OCI-LY7 (cell line): ENCODE data around the gene DYNC1I1.

Source experiments
- EZH2phosphoT487 ChIP-seq: fragments of 200-600 bp; sonication (generic); IDR thresholded peaks from 2 replicates; pipeline ENCODE4 v1.6.1; 2018; ENCODE audit warnings: low read depth, borderline replicate concordance, mild to moderate bottlenecking, mixed run types, antibody characterized with exemption, low read length, moderate library complexity, mixed read lengths
- TF ChIP-seq, protein P1 (sequence below): fragments of 200-600 bp; sonication (generic); conservative IDR thresholded peaks from 2 replicates; pipeline ENCODE4 v1.5.1; 2014; ENCODE audit warnings: mild to moderate bottlenecking, antibody characterized with exemption, low read length, moderate library complexity, mixed read lengths

GRCh38 chr7:96116173-96116572 is 343.8 kb downstream of the DYNC1I1 start:
- TF ChIP-seq, protein P1, sequence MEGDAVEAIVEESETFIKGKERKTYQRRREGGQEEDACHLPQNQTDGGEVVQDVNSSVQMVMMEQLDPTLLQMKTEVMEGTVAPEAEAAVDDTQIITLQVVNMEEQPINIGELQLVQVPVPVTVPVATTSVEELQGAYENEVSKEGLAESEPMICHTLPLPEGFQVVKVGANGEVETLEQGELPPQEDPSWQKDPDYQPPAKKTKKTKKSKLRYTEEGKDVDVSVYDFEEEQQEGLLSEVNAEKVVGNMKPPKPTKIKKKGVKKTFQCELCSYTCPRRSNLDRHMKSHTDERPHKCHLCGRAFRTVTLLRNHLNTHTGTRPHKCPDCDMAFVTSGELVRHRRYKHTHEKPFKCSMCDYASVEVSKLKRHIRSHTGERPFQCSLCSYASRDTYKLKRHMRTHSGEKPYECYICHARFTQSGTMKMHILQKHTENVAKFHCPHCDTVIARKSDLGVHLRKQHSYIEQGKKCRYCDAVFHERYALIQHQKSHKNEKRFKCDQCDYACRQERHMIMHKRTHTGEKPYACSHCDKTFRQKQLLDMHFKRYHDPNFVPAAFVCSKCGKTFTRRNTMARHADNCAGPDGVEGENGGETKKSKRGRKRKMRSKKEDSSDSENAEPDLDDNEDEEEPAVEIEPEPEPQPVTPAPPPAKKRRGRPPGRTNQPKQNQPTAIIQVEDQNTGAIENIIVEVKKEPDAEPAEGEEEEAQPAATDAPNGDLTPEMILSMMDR = no peak
- no peak for TF ChIP-seq EZH2phosphoT487
